SH-SY5Y (cell line): ENCODE measurements around the gene DBH.

Experiments
- GATA2 ChIP-seq: IDR thresholded peaks from 2 replicates; pipeline ENCODE4 v1.6.1; 2011; ENCODE audit warnings: mild to moderate bottlenecking, low read depth, low read length
- GATA3 ChIP-seq: IDR thresholded peaks from 2 replicates; pipeline ENCODE4 v1.6.1; 2011; ENCODE audit warnings: low read depth, mild to moderate bottlenecking, low read length, moderate library complexity

GRCh38 chr9:133591116-133591910 lies 44.9 kb upstream of the DBH start:
- TF ChIP-seq GATA2 = no peak
- no peak for TF ChIP-seq GATA3
